HEK293 (cell line): Measurements from ENCODE around the gene EMC9.

Source experiments
- CTCF ChIA-PET: fragments of 350-600 bp; formaldehyde crosslinking; extraction: SDS; loops from one replicate; lab custom pipeline; 2021; ENCODE audit warnings: antibody characterized with exemption; lab: Yijun Ruan, JAX
- POLR2A ChIA-PET: fragments of 300-600 bp; formaldehyde crosslinking; extraction: SDS; loops from one replicate; lab custom pipeline; 2020; ENCODE audit warnings: antibody characterized with exemption, inconsistent platforms; lab: Yijun Ruan, JAX
- H3K27ac ChIP-seq: fragments of 200-500 bp; sonication (Bioruptor generic); 2 replicates; pipeline ENCODE4 v1.5.1; 2014; ENCODE audit warnings: low read depth, low read length, control low read depth, inconsistent platforms; ENCODE audit errors: extremely low read depth
- H3K36me3 ChIP-seq, 2 experiments: fragments of 200-500 bp in 1 of 2; sonication (Bioruptor generic) in 1 of 2; 1 replicate in 1 of 2; 2 replicates in 1 of 2; pipeline ENCODE4 v1.5.1; 2014 to 2017; ENCODE audit warnings: inconsistent platforms in 2 of 2, low read length in 2 of 2; ENCODE audit not compliant: control insufficient read depth in 2 of 2, insufficient read depth in 1 of 2
- H3K4me1 ChIP-seq: fragments of 200-500 bp; sonication (Bioruptor generic); 2 replicates; pipeline ENCODE4 v1.5.1; 2014; ENCODE audit warnings: mild to moderate bottlenecking, low read length, inconsistent platforms; ENCODE audit not compliant: control insufficient read depth, insufficient read depth
- H3K4me3 ChIP-seq: 2 replicates; pipeline ENCODE4 v1.5.1; 2011; ENCODE audit warnings: low read depth, mild to moderate bottlenecking, control low read depth, low read length, moderate library complexity
- H3K9me3 ChIP-seq: fragments of 200-500 bp; sonication (Bioruptor generic); 2 replicates; pipeline ENCODE4 v1.5.1; 2014; ENCODE audit warnings: low read depth, low read length, inconsistent platforms; ENCODE audit not compliant: control insufficient read depth, insufficient read depth
- CTCF ChIP-seq: fragments of 450-650 bp; formaldehyde crosslinking; IDR thresholded peaks from 2 replicates; pipeline ENCODE4 v1.5.1; 2016; ENCODE audit warnings: missing biosample characterization, missing genetic modification characterization
- GLI4 ChIP-seq: fragments of 450-650 bp; formaldehyde crosslinking; IDR thresholded peaks from 2 replicates; pipeline ENCODE4 v1.5.1; 2016; ENCODE audit warnings: missing biosample characterization, missing genetic modification characterization
- INSM2 ChIP-seq: fragments of 450-650 bp; formaldehyde crosslinking; IDR thresholded peaks from 2 replicates; pipeline ENCODE4 v1.5.1; 2016; ENCODE audit warnings: missing biosample characterization, missing genetic modification characterization
- KLF1 ChIP-seq: fragments of 450-650 bp; formaldehyde crosslinking; IDR thresholded peaks from 2 replicates; pipeline ENCODE4 v1.5.1; 2016; ENCODE audit warnings: missing biosample characterization, missing genetic modification characterization
- YY1 ChIP-seq: fragments of 450-650 bp; formaldehyde crosslinking; IDR thresholded peaks from 2 replicates; pipeline ENCODE4 v1.5.1; 2018; ENCODE audit warnings: missing biosample characterization, missing genetic modification characterization
- ZBTB21 ChIP-seq: fragments of 450-650 bp; formaldehyde crosslinking; IDR thresholded peaks from 2 replicates; pipeline ENCODE4 v1.5.1; 2017; ENCODE audit warnings: missing biosample characterization, missing genetic modification characterization
- ZBTB44 ChIP-seq: fragments of 450-650 bp; IDR thresholded peaks from 2 replicates; pipeline ENCODE4 v1.5.1; 2018; ENCODE audit warnings: missing biosample characterization, mild to moderate bottlenecking, missing genetic modification characterization
- ZFP41 ChIP-seq: fragments of 450-650 bp; formaldehyde crosslinking; IDR thresholded peaks from 2 replicates; pipeline ENCODE4 v1.5.1; 2016; ENCODE audit warnings: missing biosample characterization, missing genetic modification characterization, borderline replicate concordance
- ZNF138 ChIP-seq: fragments of 450-650 bp; formaldehyde crosslinking; IDR thresholded peaks from 2 replicates; pipeline ENCODE4 v1.5.1; 2016; ENCODE audit warnings: missing biosample characterization, missing genetic modification characterization, borderline replicate concordance
- ZNF350 ChIP-seq: fragments of 450-650 bp; formaldehyde crosslinking; IDR thresholded peaks from 2 replicates; pipeline ENCODE4 v1.5.0; 2017; ENCODE audit warnings: missing biosample characterization, mild to moderate bottlenecking, missing genetic modification characterization
- ZNF426 ChIP-seq: fragments of 450-650 bp; formaldehyde crosslinking; IDR thresholded peaks from 2 replicates; pipeline ENCODE4 v1.5.1; 2017; ENCODE audit warnings: missing biosample characterization, missing genetic modification characterization, mild to moderate bottlenecking, inconsistent platforms, moderate library complexity
- ZNF548 ChIP-seq: fragments of 450-650 bp; formaldehyde crosslinking; IDR thresholded peaks from 2 replicates; pipeline ENCODE4 v1.5.1; 2016; ENCODE audit warnings: missing biosample characterization, missing genetic modification characterization
- ZNF677 ChIP-seq: fragments of 450-650 bp; IDR thresholded peaks from 2 replicates; pipeline ENCODE4 v1.5.0; 2018; ENCODE audit warnings: missing biosample characterization, mild to moderate bottlenecking, missing genetic modification characterization, moderate library complexity
- ZSCAN18 ChIP-seq: fragments of 450-650 bp; formaldehyde crosslinking; IDR thresholded peaks from 2 replicates; pipeline ENCODE4 v1.5.1; 2016; ENCODE audit warnings: missing biosample characterization, missing genetic modification characterization
- ZSCAN23 ChIP-seq: fragments of 450-650 bp; formaldehyde crosslinking; IDR thresholded peaks from 2 replicates; pipeline ENCODE4 v1.5.1; 2016; ENCODE audit warnings: missing biosample characterization, missing genetic modification characterization
- TF ChIP-seq, protein P1 (sequence below): fragments of 450-650 bp; formaldehyde crosslinking; IDR thresholded peaks from 2 replicates; pipeline ENCODE4 v1.5.1; 2016; ENCODE audit warnings: missing biosample characterization, missing genetic modification characterization
- TF ChIP-seq, protein P2 (sequence below): fragments of 450-650 bp; formaldehyde crosslinking; IDR thresholded peaks from 2 replicates; pipeline ENCODE4 v1.5.1; 2017; ENCODE audit warnings: missing biosample characterization, missing genetic modification characterization
- TF ChIP-seq, protein P3 (sequence below): fragments of 450-650 bp; formaldehyde crosslinking; IDR thresholded peaks from 2 replicates; pipeline ENCODE4 v1.5.1; 2017; ENCODE audit warnings: missing biosample characterization, missing genetic modification characterization
- TF ChIP-seq, protein P4 (sequence below): fragments of 450-650 bp; IDR thresholded peaks from 2 replicates; pipeline ENCODE4 v1.5.1; 2018; ENCODE audit warnings: missing biosample characterization, missing genetic modification characterization

Gene EMC9

DNA sequence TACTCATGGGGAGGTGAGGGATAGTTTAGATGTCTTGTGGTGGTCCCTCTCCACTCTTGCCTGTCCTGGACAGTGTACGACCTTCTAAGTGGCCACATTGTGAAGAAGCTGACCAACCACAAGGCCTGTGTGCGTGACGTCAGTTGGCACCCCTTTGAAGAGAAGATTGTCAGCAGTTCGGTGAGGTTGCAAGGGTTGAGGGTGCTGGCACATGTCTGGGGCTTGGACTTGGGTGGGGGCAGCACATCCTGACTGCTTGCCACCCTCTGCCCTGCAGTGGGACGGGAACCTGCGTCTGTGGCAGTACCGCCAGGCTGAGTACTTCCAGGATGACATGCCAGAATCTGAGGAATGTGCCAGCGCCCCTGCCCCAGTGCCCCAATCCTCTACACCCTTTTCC, 18.5 kb downstream of the EMC9 start:
- Histone ChIP-seq H3K4me1 (no peaks in the 10 kb centered on the region), H3K36me3 (peaks cover 10 to 54% of the 10 kb centered on the region in 2 experiments; a peak in 2 of 3 replicates), H3K27ac (no peak overlapping the region), H3K4me3 (no peak overlapping the region), H3K9me3 (no peaks in the 10 kb centered on the region)
- TF ChIP-seq, protein P1, sequence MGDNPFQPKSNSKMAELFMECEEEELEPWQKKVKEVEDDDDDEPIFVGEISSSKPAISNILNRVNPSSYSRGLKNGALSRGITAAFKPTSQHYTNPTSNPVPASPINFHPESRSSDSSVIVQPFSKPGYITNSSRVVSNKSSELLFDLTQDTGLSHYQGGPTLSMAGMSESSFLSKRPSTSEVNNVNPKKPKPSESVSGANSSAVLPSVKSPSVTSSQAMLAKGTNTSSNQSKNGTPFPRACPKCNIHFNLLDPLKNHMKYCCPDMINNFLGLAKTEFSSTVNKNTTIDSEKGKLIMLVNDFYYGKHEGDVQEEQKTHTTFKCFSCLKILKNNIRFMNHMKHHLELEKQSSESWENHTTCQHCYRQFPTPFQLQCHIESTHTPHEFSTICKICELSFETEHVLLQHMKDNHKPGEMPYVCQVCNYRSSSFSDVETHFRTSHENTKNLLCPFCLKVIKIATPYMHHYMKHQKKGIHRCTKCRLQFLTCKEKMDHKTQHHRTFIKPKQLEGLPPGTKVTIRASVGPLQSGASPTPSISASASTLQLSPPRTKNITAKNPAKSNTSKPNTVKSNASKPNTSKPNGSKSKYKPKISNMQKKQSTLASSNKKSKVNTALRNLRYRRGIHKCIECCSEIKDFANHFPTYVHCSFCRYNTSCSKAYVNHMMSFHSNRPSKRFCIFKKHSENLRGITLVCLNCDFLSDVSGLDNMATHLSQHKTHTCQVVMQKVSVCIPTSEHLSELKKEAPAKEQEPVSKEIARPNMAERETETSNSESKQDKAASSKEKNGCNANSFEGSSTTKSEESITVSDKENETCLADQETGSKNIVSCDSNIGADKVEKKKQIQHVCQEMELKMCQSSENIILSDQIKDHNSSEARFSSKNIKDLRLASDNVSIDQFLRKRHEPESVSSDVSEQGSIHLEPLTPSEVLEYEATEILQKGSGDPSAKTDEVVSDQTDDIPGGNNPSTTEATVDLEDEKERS (tag by site-specific recombination): no peak
- TF ChIP-seq ZNF677 (tag by site-specific recombination) (no peak), ZSCAN23 (tag by site-specific recombination) (no peak), ZNF548 (tag by site-specific recombination) (no peak)
- POLR2A ChIA-PET: interaction anchor here (0.6 kb wide), 1 partner anchor 1128 kb away, joined by 4 read pairs; no protein-coding TSS in a partner anchor
- CTCF ChIA-PET: no interaction called here

DNA sequence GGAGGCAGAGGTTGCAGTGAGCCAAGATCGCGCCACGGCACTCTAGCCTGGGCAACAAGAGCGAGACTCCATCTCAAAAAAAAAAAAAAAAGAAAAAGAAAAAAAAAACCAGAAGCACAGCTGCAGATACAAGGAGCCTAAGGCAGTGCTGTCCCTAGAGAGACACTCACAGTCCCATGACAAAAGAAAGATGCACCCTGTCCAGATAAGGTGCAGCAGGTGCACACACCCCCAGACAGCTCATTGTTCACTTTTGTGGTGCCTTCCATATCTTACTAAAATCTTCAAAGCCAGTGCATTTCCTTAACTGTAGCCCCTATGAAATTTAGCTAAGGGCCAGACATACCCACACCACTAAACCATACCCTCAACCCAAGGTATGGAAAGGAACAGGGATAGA, 19.0 kb downstream of the EMC9 start:
- CTCF ChIA-PET: interaction anchor here (1.4 kb wide), 1 partner anchor 32 kb away, joined by 3 read pairs; no protein-coding TSS in a partner anchor
- POLR2A ChIA-PET: interaction anchor here (0.6 to 1.2 kb wide), 2 partner anchors 14 to 1128 kb away, joined by 4 read pairs; partner anchors contain the start of gene PSME1
- H3K36me3 ChIP-seq: peaks cover 10 to 59% of the 10 kb centered on the region in 2 experiments; a peak in 2 of 3 replicates

More for the DNA sequence above, 19.0 kb downstream of the EMC9 start:
- no peaks in the 10 kb centered on the region for H3K9me3 ChIP-seq
- H3K4me1 ChIP-seq: no peaks in the 10 kb centered on the region
- no peak overlapping the region for H3K4me3 ChIP-seq
- TF ChIP-seq ZNF350 (tag by site-specific recombination) (no peak), ZFP41 (tag by site-specific recombination) (no peak), CTCF (tag by site-specific recombination) (no peak), YY1 (tag by site-specific recombination) (no peak), ZNF426 (tag by site-specific recombination) (no peak), INSM2 (no peak), KLF1 (tag by site-specific recombination) (no peak), ZBTB44 (tag by site-specific recombination) (no peak), GLI4 (tag by site-specific recombination) (no peak), ZBTB21 (tag by site-specific recombination) (no peak), ZNF138 (no peak), ZSCAN18 (tag by site-specific recombination) (no peak)
- TF ChIP-seq, protein P2, sequence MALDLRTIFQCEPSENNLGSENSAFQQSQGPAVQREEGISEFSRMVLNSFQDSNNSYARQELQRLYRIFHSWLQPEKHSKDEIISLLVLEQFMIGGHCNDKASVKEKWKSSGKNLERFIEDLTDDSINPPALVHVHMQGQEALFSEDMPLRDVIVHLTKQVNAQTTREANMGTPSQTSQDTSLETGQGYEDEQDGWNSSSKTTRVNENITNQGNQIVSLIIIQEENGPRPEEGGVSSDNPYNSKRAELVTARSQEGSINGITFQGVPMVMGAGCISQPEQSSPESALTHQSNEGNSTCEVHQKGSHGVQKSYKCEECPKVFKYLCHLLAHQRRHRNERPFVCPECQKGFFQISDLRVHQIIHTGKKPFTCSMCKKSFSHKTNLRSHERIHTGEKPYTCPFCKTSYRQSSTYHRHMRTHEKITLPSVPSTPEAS: no peak
- TF ChIP-seq, protein P3, sequence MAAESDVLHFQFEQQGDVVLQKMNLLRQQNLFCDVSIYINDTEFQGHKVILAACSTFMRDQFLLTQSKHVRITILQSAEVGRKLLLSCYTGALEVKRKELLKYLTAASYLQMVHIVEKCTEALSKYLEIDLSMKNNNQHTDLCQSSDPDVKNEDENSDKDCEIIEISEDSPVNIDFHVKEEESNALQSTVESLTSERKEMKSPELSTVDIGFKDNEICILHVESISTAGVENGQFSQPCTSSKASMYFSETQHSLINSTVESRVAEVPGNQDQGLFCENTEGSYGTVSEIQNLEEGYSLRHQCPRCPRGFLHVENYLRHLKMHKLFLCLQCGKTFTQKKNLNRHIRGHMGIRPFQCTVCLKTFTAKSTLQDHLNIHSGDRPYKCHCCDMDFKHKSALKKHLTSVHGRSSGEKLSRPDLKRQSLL (tag by site-specific recombination): no peak
- TF ChIP-seq, protein P4, sequence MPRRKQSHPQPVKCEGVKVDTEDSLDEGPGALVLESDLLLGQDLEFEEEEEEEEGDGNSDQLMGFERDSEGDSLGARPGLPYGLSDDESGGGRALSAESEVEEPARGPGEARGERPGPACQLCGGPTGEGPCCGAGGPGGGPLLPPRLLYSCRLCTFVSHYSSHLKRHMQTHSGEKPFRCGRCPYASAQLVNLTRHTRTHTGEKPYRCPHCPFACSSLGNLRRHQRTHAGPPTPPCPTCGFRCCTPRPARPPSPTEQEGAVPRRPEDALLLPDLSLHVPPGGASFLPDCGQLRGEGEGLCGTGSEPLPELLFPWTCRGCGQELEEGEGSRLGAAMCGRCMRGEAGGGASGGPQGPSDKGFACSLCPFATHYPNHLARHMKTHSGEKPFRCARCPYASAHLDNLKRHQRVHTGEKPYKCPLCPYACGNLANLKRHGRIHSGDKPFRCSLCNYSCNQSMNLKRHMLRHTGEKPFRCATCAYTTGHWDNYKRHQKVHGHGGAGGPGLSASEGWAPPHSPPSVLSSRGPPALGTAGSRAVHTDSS (tag by site-specific recombination): no peak
- no peak overlapping the region for H3K27ac ChIP-seq
